B cell (primary cell): Measurements from ENCODE around the gene CAMK2D. TPM values are rescaled to one million over a fixed set of nuclear protein-coding genes. Genes with fewer than 3 reads are reported as not detected.
A peak's percentile ranks its signal among the peaks of the same experiment; 100 is the strongest.

Source experiments
- ATAC-seq: fragments of 200-7000 bp; cut with Tn5 transposase; one replicate; pipeline ENCODE4 v1.10.0; 2021; ENCODE audit warnings: low read depth, mild to moderate bottlenecking, moderate number of reproducible peaks, moderate library complexity
- CTCF ChIA-PET: fragments of 350-600 bp; sonication (Branson Sonifier 250); formaldehyde crosslinking; loops from one replicate; lab custom pipeline; 2021; ENCODE audit warnings: antibody characterized with exemption, inconsistent platforms; lab: Charles Lee
- POLR2A ChIA-PET: fragments of 350-600 bp; sonication (Branson Sonifier 250); formaldehyde crosslinking; loops from one replicate; lab custom pipeline; 2021; ENCODE audit warnings: antibody characterized with exemption; lab: Charles Lee
- DNase-seq: peaks from one replicate; pipeline ENCODE4 v3.0.0; 2013
- H2AFZ ChIP-seq: 2 replicates; pipeline ENCODE4 v1.6.1; 2012; ENCODE audit warnings: mild to moderate bottlenecking, low read depth, low read length; ENCODE audit not compliant: insufficient read depth, poor library complexity, severe bottlenecking
- H3K27ac ChIP-seq, 2 donors: 1 replicate in 1 of 2; 2 replicates in 1 of 2; pipeline ENCODE4 v1.5.1; 2012 to 2013; ENCODE audit warnings: low read length in 2 of 2, mild to moderate bottlenecking in 2 of 2, moderate library complexity in 1 of 2
- H3K27me3 ChIP-seq, 4 experiments: fragments of 200-600 bp in 1 of 4; sonication (generic) in 1 of 4; replicated peaks in 1 of 4; 1 replicate in 2 of 4; 2 replicates in 2 of 4; pipeline versions ENCODE4 v1.6.1 to v1.7.0; 2013 to 2016; ENCODE audit warnings: low read length in 3 of 4, mild to moderate bottlenecking in 2 of 4, mixed read lengths in 1 of 4, moderate library complexity in 1 of 4; ENCODE audit not compliant: insufficient read depth in 4 of 4, control insufficient read depth in 3 of 4; ENCODE audit errors: control extremely low read depth in 1 of 4
- H3K36me3 ChIP-seq, 2 experiments: replicated peaks in 1 of 2; 1 replicate in 1 of 2; 2 replicates in 1 of 2; pipeline versions ENCODE4 v1.6.1 to v1.7.1; 2013; ENCODE audit warnings: low read length in 1 of 2; ENCODE audit not compliant: insufficient read depth in 2 of 2, control insufficient read depth in 1 of 2; ENCODE audit errors: control extremely low read depth in 1 of 2, extremely low read depth in 1 of 2
- H3K4me1 ChIP-seq, 2 donors: fragments of 200-600 bp in 1 of 2; sonication (generic) in 1 of 2; 1 replicate in 1 of 2; 2 replicates in 1 of 2; pipeline versions ENCODE4 v1.5.1 to v1.6.1; 2013 to 2017; ENCODE audit warnings: low read length in 2 of 2; ENCODE audit not compliant: control insufficient read depth in 2 of 2, insufficient read depth in 2 of 2
- H3K4me2 ChIP-seq: replicated peaks from 2 replicates; pipeline ENCODE3; 2012; ENCODE audit warnings: mild to moderate bottlenecking, low read depth, low read length; ENCODE audit not compliant: poor library complexity, severe bottlenecking
- H3K4me3 ChIP-seq, 5 experiments: fragments of 200-600 bp in 1 of 5; sonication (generic) in 1 of 5; 1 replicate in 3 of 5; 2 replicates in 2 of 5; pipeline versions ENCODE4 v1.5.1 to v1.7.0; 2011 to 2016; ENCODE audit warnings: low read length in 4 of 5, mild to moderate bottlenecking in 4 of 5, low read depth in 2 of 5, control low read depth in 1 of 5, moderate library complexity in 1 of 5; ENCODE audit not compliant: insufficient read depth in 1 of 5; ENCODE audit errors: control extremely low read depth in 1 of 5, extremely low read depth in 1 of 5
- H3K79me2 ChIP-seq: fragments of 200-600 bp; sonication (generic); one replicate; pipeline ENCODE4 v1.6.0; 2016; ENCODE audit warnings: low read length; ENCODE audit not compliant: control insufficient read depth, insufficient read depth
- H3K9ac ChIP-seq: fragments of 200-600 bp; sonication (generic); 2 replicates; pipeline ENCODE4 v1.6.1; 2017; ENCODE audit warnings: mild to moderate bottlenecking, low read length, moderate library complexity
- H3K9me3 ChIP-seq, 3 donors: one replicate each; pipeline versions ENCODE4 v1.6.1 to v1.7.1; 2013; ENCODE audit warnings: low read length in 2 of 3; ENCODE audit not compliant: control insufficient read depth in 2 of 3, insufficient read depth in 1 of 3; ENCODE audit errors: control extremely low read depth in 1 of 3
- H4K20me1 ChIP-seq: 2 replicates; pipeline ENCODE4 v1.6.0; 2012; ENCODE audit warnings: mild to moderate bottlenecking, low read length; ENCODE audit not compliant: insufficient read depth, control insufficient read depth, poor library complexity, severe bottlenecking
- H3K27ac Mint-ChIP-seq: one replicate; pipeline ENCODE4 v1.8.0; 2021; ENCODE audit warnings: mixed read lengths
- H3K27me3 Mint-ChIP-seq: one replicate; pipeline ENCODE4 v1.8.0; 2021; ENCODE audit warnings: mixed read lengths
- H3K4me1 Mint-ChIP-seq: one replicate; pipeline ENCODE4 v1.8.0; 2021; ENCODE audit warnings: mixed read lengths
- H3K4me3 Mint-ChIP-seq: one replicate; pipeline ENCODE4 v1.8.0; 2021; ENCODE audit warnings: mixed read lengths
- H3K9me3 Mint-ChIP-seq: one replicate; pipeline ENCODE4 v1.8.0; 2022; ENCODE audit warnings: mixed read lengths; ENCODE audit not compliant: insufficient read depth
- CTCF ChIP-seq: fragments of 200-600 bp; IDR thresholded peaks from one replicate; pipeline ENCODE4 v1.8.0; 2022; ENCODE audit warnings: antibody characterized with exemption, mild to moderate bottlenecking
- EZH2 ChIP-seq: IDR thresholded peaks from 2 replicates; pipeline ENCODE4 v1.6.1; 2012; ENCODE audit warnings: borderline replicate concordance, low read depth, mild to moderate bottlenecking, moderate library complexity, low read length; ENCODE audit not compliant: insufficient read depth, poor library complexity, severe bottlenecking
- WGBS: methylation state at CpG from one replicate; pipeline ENCODE4 v1.1.5; 2013; ENCODE audit warnings: missing lambda C conversion rate; ENCODE audit not compliant: insufficient coverage; 5-methylcytosine and 5-hydroxymethylcytosine counted together
- intact Hi-C: fragments of 100-400 bp; cut with micrococcal nuclease; formaldehyde crosslinking; loops from one replicate; pipeline ENCODE4 v1.10.0; 2022
- polyA plus RNA-seq: library from polyadenylated mRNA; depleted of rRNA; stranded (reverse); fragments of >200 nt; gene quantifications from 2 replicates; pipeline ENCODE4 v1.2.3, GENCODE V29; 2012
- total RNA-seq, 2 donors: library from RNA; stranded (reverse); fragments of 120-200 nt in 1 of 2; gene quantifications; 1 replicate in 1 of 2; 2 replicates in 1 of 2; pipeline versions ENCODE4 v1.2.3 to v1.2.4, GENCODE V29; 2013 to 2022

Gene CAMK2D
- total and polyA plus RNA-seq, 2 donors (not counting 1 experiment from before 2014, with no cell fraction given) = 26.3 to 57.0 TPM

GRCh38 chr4:113700602-113701150 is 60.9 kb downstream of the CAMK2D start:
- ATAC-seq (no peak), DNase-seq (no peak)
- Mint-ChIP-seq H3K4me3 (no peak overlapping the region), H3K27me3 (no peaks in the 10 kb centered on the region), H3K27ac (peak overlapping the region; percentile 23), H3K9me3 (no peaks in the 10 kb centered on the region), H3K4me1 (peaks cover 41% of the 10 kb centered on the region)
- Histone ChIP-seq H3K4me2 (no peak overlapping the region), H3K9ac (no peak overlapping the region), H3K27me3 (no peaks in the 10 kb centered on the region), H2AFZ (no peak overlapping the region), H3K36me3 (peaks cover 0 to 9% of the 10 kb centered on the region in 2 experiments), H3K27ac (no peak overlapping the region), H3K4me1 (peaks cover 9 to 16% of the 10 kb centered on the region in 2 donors), H3K79me2 (peaks cover 95% of the 10 kb centered on the region), H3K4me3 (no peak overlapping the region), H4K20me1 (no peaks in the 10 kb centered on the region), H3K9me3 (no peaks in the 10 kb centered on the region)
- TF ChIP-seq EZH2 = no peak
- no peak for TF ChIP-seq CTCF
- ChIA-PET POLR2A (no interaction called here), CTCF (interaction anchor here (1.4 to 1.6 kb wide), 3 partner anchors 16 to 153 kb away, joined by 3 to 4 read pairs (median 3); no protein-coding TSS in a partner anchor)
- intact Hi-C loops = no loop called here
- no CpG with 5 or more reads among the region's 2 CpGs for WGBS

GRCh38 chr4:113699772-113700171 is 61.8 kb downstream of the CAMK2D start:
- Histone ChIP-seq H3K4me3 (no peak overlapping the region), H3K9ac (no peak overlapping the region), H3K27me3 (no peaks in the 10 kb centered on the region), H3K36me3 (peaks cover 0 to 9% of the 10 kb centered on the region in 2 experiments), H3K4me1 (peaks cover 14 to 23% of the 10 kb centered on the region in 2 donors), H3K4me2 (no peak overlapping the region), H4K20me1 (no peaks in the 10 kb centered on the region), H3K9me3 (no peaks in the 10 kb centered on the region), H3K79me2 (peaks cover 95% of the 10 kb centered on the region), H3K27ac (peak overlapping the region in 1 of 2 donors; percentile 10), H2AFZ (no peak overlapping the region)
- Mint-ChIP-seq H3K27ac (no peak overlapping the region), H3K9me3 (no peaks in the 10 kb centered on the region), H3K4me3 (no peak overlapping the region), H3K4me1 (peaks cover 38% of the 10 kb centered on the region), H3K27me3 (no peaks in the 10 kb centered on the region)
- intact Hi-C loops = no loop called here
- POLR2A ChIA-PET = no interaction called here
- CTCF ChIA-PET = interaction anchor here (1.6 kb wide), 2 partner anchors 15 to 152 kb away, joined by 3 to 4 read pairs; no protein-coding TSS in a partner anchor
- no peak for DNase-seq
- no CpG with 5 or more reads among the region's 2 CpGs for WGBS
- no peak for ATAC-seq
- TF ChIP-seq CTCF = no peak
- no peak for TF ChIP-seq EZH2
